NCI-H2107 treated with DMSO at 0.1 percent for 48 hours (cell line): ENCODE results near the gene ID2.
A peak's percentile ranks its signal among the peaks of the same experiment; 100 is the strongest.

Source experiments
- DNase-seq: peaks from one replicate; lab custom pipeline; 2025; ENCODE audit not compliant: unreplicated experiment; lab: John Stamatoyannopoulos, UW

ID2 gene

GRCh38 chr2:8681786-8682692, at the start of gene ID2:
TSS of gene ID2 (plus strand) at chr2:8682056. CDS start at chr2:8682166, 110 bp downstream.
- peak; percentile 91 for DNase-seq

DNA sequence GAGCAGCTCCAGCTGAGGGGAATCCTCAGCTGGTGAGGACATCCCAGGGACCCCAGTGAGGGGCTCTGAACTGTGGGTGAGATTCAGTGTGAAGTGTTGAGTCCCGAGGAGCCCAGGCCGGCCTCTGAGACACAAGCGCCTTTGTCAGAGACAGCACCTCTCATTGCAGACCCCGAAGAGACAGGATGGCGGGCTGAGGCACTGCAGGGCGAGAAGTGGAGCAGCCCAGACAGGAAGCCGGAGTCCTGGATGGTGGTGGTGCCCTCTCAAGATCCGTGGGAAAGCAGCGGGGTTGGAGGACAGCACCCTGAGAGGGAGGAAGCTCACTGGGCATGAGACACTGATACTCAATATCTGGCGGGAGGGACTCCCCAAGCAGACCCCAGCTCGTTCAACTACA, 49.1 kb upstream of the ID2 start:
- DNase-seq: no peak

- DNase-seq: no peak
Observed at GRCh38 chr2:8633186-8633734, 48.6 kb upstream of the ID2 start.

DNA sequence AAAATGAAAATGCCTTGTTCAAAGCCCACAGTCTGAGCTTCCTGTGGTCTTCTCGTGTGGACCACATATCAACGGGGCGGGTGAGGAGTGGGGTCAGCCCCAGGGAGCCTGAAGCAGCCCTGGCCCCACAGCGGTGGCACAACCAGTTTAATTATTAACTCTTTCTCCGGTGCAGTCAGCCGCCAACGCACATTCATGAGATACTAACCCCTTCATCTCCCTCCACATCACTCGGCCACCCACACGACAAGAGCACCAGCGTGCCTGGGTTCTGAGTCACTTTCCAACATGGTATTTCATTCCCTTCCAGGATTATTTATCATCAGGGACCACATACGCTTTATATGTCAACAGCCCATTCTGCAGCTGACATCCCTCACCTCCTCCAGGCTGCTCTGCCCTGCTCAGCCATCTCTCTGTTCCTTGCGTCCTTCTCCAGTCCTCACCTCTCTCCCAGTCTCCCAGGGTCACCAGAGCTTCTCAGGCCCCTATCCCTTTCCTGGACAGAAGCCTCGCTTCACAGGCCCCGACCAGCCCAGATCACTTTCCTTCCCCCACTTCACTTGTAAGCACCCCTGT, 48.0 kb upstream of the ID2 start:
- no peak for DNase-seq

DNA sequence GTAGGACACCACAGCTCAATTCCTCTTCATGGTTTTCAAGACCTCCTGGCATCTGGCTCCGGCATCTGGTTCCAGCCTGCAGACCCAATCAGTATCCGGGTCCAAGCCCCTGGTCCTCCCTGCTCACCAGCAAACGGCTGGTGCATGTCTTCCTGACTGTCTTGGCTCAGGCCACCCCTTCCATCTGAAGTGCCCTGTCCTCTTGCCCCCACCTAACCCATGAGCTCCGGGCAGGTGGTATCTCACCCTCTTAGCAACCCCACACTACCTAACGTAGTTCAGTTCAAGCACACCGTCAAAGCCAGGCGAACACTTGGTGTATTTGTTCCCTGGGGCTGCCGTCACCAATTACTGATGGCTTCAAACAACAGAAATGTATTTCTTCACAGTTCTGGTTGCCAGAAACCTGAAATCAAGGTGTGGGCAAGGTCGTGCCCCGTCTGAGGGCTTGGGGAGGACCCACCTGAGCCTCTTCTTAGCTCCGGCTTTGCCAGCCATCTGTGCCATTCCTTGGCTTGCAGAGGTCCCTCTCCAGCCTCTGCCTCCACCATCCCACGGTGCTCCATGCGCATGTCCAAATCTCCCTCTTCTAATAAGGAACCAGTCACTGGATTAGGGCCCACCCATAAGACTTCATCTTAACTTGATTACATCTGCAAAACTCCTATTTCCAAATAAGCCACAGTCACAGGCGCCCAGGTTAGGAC, 47.2 kb upstream of the ID2 start:
- no peak for DNase-seq

DNA sequence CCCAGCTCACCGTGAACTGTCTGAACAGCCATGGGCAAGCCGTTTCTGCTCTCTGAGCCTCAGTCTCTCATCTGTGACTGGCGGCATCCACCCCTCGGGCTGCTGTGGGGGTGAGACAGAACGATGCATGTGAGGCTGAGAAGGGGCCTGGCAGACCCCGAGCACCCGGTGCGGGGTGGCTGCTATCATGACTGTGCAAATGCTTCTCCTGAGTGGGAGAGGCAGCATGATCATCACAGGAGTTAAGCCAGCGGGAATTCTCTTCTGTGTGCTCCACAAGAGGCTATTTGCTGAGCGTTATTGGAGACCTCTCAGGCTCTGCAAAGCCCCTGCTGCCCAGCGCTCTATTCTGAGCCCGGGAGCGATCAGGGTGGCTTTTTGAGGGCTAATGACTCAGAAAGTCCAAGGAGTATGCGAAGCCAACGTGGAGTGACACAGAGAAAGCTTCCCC, 45.8 kb upstream of the ID2 start:
- no peak for DNase-seq

DNA sequence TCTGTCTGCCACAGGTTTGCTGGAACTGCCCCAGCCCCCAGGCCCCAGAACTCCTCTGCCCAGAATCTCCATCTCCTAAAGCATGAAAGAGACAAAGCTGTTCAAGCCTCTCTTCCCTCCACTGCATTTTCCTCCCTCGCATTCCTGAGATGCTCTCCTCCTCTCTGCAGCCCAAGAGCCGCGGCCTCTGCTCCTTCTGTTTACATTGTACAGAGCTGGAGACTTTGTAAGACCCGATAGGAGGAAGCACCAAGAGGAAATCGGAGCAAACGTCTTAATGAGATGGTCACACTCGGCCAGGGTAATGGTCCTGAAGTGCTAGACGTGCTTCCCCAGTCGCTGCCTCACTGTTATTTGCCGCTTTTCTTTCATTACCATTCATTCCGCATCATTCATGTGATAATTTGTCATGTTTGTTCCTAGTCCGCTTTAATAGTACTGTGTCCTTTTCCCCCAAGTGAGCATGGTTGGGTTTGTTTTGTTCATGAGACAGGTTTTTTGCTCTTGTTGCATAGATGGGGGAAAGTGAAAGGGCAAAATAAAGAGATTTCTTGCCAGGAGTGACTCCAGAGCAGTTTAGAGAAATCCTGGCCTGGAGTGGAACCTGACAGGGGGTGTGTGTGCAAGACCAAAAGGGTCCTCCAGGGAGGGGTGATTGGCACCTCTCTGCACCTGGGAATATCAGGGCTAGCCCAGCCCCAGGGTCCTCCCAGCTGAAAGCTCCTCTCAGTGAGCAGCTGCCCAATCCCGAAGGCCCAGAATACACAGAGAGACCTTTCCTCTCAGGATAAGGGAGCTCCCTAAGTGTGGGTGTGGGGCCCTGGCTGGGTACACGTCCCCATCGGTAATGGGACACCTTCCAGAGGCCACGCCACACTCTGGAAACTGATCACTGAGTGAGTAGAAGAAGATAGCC, 44.9 kb upstream of the ID2 start:
- DNase-seq: peak; percentile 20

- no peak for DNase-seq
Observed at GRCh38 chr2:8638327-8638726, 43.5 kb upstream of the ID2 start.

GRCh38 chr2:8639122-8639635, 42.7 kb upstream of the ID2 start:
- no peak for DNase-seq

DNA sequence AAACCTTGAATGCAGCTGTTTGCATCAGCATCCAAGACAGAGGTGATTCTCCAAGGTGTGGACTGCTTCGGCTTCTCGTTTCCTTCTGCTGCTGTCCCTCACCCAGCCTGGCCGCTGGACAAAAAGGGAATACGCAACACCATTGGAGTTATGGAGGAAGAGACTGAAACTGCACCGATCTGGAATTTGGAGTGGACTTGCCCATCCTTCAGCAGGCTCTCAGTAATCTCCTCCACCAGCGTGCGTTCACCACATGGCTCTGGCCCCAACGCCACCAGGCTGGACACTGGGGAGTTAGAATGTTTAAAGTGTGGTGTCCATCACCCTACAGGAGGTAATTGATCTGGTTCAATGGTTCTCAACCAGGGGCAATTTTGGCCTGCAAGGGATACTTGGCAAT, 41.4 kb upstream of the ID2 start:
- no peak for DNase-seq

DNA sequence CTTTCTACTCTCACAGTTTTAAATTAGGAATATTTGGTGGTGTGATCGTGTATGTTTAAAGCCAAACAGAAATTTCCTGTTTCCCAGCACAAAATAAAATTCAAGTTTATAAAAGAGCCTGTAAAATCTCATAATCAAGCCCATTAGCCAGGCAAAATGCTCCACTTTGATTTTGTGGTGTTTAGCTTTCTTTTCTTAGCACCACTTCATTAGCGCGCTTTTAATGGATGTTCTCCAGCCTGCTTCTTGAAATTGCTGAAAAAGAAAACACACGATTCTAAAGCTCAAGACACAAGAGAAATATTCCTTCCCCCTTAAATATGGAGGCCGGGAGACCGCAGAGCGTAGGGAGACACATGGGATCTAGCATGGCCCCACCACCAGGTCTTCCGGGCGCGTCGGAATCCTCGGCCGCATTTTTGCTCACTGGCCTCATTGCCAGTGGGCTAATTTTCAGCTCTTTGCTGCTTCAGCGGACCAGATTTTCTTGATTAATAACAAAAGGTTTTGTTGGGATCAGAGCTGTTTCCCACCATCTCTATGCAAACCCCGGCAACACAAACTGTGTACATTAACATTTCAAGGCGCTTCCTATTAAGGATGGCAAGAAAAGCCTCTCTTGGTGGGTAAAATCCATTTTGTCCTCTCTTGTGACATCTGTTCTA, 40.4 kb upstream of the ID2 start:
- DNase-seq: no peak

- DNase-seq: no peak
Observed at GRCh38 chr2:8642366-8643068, 39.3 kb upstream of the ID2 start.

DNA sequence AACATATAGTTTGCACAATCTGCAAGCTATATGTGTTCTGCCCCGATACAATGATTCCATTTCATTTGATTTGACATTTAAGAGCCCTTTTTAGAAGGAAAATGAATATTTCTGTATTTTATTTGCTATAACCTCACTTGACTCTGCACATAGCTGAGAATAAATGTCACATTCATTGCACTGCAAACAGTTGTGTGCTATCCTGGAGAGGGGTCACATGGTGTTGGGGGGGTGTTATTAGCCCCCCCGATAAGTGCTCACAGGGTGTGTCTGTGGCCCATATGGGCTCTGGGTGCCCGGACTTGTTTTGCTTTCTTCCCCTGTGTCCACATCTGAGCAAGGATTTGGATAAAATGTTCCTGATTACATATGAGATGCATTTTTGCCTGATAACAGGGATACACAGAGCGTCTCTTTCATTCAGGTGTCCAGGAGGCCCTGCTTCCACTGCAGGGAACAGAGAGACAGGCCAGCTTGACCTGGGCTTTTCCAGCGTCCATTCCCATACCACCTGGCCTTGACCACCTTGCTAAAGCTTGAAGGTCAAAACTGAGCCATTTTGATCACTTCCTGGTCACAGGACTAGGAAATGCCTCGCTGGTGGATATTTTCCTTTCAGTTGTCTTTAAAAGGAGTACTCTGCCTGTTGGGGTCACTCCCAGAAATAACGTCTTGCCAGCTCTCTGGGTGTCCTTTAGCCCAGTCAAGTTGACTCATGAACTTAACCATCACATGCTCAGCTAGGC, 38.4 kb upstream of the ID2 start:
- no peak for DNase-seq

GRCh38 chr2:8643996-8644356, 37.9 kb upstream of the ID2 start:
- no peak for DNase-seq

DNA sequence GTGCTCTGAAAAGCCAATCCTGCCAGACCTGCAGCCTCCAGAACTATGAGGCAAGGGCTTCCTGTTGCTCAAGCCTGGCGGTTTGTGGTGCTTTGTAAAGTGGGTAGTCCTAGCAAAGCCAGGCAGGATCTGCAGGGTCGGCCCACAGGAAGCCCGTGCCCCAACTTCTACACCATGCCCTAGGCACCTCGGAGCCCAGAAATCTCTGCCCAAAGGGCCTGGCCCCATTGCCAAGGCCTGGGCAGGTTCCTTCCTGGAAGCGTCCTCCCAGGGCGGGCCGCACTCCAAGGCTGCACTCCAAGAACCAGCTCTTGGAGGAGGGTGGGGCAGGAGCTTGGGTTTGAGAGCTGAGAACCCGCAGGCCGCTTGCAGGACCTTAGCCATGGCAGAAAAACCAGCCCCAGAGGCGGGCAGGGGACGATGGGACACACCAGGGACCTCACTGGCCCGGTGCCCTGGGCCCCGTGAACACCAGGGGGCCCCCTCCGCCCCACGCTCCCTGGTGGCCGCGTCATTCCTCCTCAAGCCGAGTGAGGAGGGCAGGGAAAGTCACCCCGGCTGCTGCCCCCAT, 37.2 kb upstream of the ID2 start:
- no peak for DNase-seq

GRCh38 chr2:8645176-8645831, 36.6 kb upstream of the ID2 start:
- no peak for DNase-seq

GRCh38 chr2:8646731-8647461, 35.0 kb upstream of the ID2 start:
- no peak for DNase-seq
